ENCODE measurements around the gene HSCB. TPM values are rescaled to one million over a fixed set of nuclear protein-coding genes. Genes with fewer than 3 reads are reported as not detected.

The HSCB gene
- total RNA-seq, 6 donors from 2014 or later, result 9.7 to 29.3 (median 12.3) TPM

DNA sequence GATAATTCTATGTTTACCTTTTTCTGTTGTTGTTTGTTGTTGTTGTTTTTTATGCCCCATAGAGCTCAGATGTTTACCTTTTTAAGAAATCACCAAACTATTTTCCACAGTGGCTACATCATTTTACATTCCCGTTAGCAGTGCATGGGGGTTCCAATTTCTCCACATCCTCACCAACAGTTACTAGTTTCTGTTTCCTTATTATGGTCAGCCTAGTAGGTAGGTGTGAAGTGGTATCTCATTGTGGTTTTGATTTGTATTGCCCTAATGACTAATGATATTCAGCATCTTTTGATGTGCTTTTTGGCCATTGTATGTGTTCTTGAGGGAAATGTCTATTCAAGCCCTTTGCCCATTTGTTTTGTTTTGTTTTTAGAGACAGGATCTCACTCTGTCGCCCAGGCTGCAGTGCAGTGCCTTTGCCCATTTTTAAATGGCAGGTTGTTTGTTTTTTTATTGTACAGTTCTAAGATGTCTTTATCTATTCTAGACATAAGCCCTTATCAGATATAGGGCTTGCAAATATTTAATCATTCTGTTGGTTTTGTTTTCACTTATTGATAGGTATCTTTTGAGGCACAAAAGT, 27.7 kb upstream of the HSCB start:
- Histone ChIP-seq H3K4me3 (no peak overlapping the region), H3K36me3 (no peaks in the 10 kb centered on the region), H3K27me3 (no peaks in the 10 kb centered on the region), H3K27ac (no peak overlapping the region), H3K4me1 (peaks cover 3 to 21% (median 12%) of the 10 kb centered on the region in 4 donors), H3K9me3 (no peaks in the 10 kb centered on the region)
- WGBS, 2 donors, result 71 to 78% methylated on average over 2 of the region's 2 CpGs
- no peak for ATAC-seq (ENCODE audit: low FRiP score in 2 of 2)
- TF ChIP-seq EP300 (IDR thresholded peaks at IDR 0.05), result no peak
- no peak for TF ChIP-seq POLR2A (IDR thresholded peaks at IDR 0.05)
- TF ChIP-seq CTCF (IDR thresholded peaks at IDR 0.05), result no peak
- TF ChIP-seq POLR2AphosphoS5 (IDR thresholded peaks at IDR 0.05), result no peak
- no peak for DNase-seq

- 96 to 98% methylated on average over 7 of the region's 7 CpGs for WGBS, 2 donors
Measured at GRCh38 chr22:28715611-28716010, 26.2 kb upstream of the HSCB start.

GRCh38 chr22:28716686-28717085, 25.2 kb upstream of the HSCB start:
- Histone ChIP-seq H3K4me3 (no peak overlapping the region), H3K9me3 (no peaks in the 10 kb centered on the region), H3K4me1 (peaks cover 0 to 6% (median 0%) of the 10 kb centered on the region in 4 donors), H3K27ac (no peak overlapping the region), H3K36me3 (no peaks in the 10 kb centered on the region), H3K27me3 (no peaks in the 10 kb centered on the region)
- ATAC-seq (ENCODE audit: low FRiP score in 2 of 2) (no peak), DNase-seq (no peak)
- WGBS, 2 donors, result 87 to 98% methylated on average over 3 of the region's 3 CpGs
- TF ChIP-seq POLR2A (IDR thresholded peaks at IDR 0.05) (no peak), EP300 (IDR thresholded peaks at IDR 0.05) (no peak), CTCF (IDR thresholded peaks at IDR 0.05) (no peak), POLR2AphosphoS5 (IDR thresholded peaks at IDR 0.05) (no peak)

More at GRCh38 chr22:28715611-28716010, 26.2 kb upstream of the HSCB start:
- Histone ChIP-seq H3K9me3 (no peaks in the 10 kb centered on the region), H3K27ac (no peak overlapping the region), H3K36me3 (no peaks in the 10 kb centered on the region), H3K4me3 (no peak overlapping the region), H3K27me3 (no peaks in the 10 kb centered on the region), H3K4me1 (peaks cover 0 to 15% (median 5%) of the 10 kb centered on the region in 4 donors)
- no peak for TF ChIP-seq POLR2A (IDR thresholded peaks at IDR 0.05)
- no peak for TF ChIP-seq EP300 (IDR thresholded peaks at IDR 0.05)
- TF ChIP-seq POLR2AphosphoS5 (IDR thresholded peaks at IDR 0.05), result no peak
- TF ChIP-seq CTCF (IDR thresholded peaks at IDR 0.05), result no peak
- DNase-seq (no peak), ATAC-seq (ENCODE audit: low FRiP score in 2 of 2) (no peak)

GRCh38 chr22:28718044-28718443, 23.8 kb upstream of the HSCB start:
- WGBS, 2 donors, result 91 to 96% methylated on average over 3 of the region's 3 CpGs
- no peak for ATAC-seq (ENCODE audit: low FRiP score in 2 of 2)

More at GRCh38 chr22:28718044-28718443, 23.8 kb upstream of the HSCB start:
- Histone ChIP-seq H3K9me3 (no peaks in the 10 kb centered on the region), H3K4me1 (no peaks in the 10 kb centered on the region), H3K36me3 (no peaks in the 10 kb centered on the region), H3K27ac (no peak overlapping the region), H3K4me3 (no peak overlapping the region), H3K27me3 (no peaks in the 10 kb centered on the region)
- DNase-seq, result no peak
- TF ChIP-seq POLR2AphosphoS5 (IDR thresholded peaks at IDR 0.05) (no peak), EP300 (IDR thresholded peaks at IDR 0.05) (no peak), CTCF (IDR thresholded peaks at IDR 0.05) (no peak), POLR2A (IDR thresholded peaks at IDR 0.05) (no peak)
